IPS DF 4.7 (cell line): ENCODE data around the gene TTC27.
A peak's percentile ranks its signal among the peaks of the same experiment; 100 is the strongest.
"Not testable (repeated sequence)": the region's sequence is repeated elsewhere in the genome, so short reads cannot be mapped to it uniquely, and the experiment has no call there.

ENCODE experiments used
- DNase-seq: peaks from one replicate; pipeline ENCODE4 v3.0.0-alpha.2; 2013; ENCODE audit warnings: low spot score; ENCODE audit errors: extremely low read depth

The TTC27 gene

DNA sequence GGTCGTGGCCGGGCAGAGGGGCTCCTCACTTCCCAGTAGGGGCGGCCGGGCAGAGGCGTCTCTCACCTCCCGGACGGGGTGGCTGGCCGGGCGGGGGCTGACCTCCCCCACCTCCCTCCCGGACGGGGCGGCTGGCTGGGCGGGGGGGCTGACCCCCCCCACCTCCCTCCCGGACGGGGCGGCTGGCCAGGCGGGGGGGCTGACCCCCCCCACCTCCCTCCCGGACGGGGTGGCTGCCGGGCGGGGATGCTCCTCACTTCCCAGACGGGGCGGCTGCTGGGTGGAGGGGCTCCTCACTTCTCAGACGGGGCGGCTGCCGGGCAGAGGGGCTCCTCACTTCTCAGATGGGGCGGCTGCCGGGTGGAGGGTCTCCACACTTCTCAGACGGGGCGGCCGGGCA lies 126.8 kb downstream of the TTC27 start:
- not testable (repeated sequence) for DNase-seq

DNA sequence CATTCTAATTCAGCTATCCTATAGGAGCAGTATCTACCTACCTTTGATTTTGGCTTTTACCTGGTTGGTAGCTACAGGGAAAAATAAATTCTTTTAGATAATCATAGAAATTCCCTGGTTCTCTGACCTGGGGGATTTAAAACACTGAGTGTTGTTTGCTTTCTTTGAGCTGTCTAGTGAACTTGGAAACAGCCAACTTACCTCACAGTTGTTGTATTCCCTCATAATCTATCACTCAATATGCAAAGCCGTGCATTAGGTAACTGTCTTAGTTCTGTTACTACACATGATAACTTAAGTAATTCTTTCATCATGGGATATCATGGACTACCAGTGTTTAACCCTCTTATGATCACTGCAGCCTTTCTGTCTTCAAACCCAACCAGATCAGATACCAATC lies 127.8 kb downstream of the TTC27 start:
- DNase-seq: no peak

DNA sequence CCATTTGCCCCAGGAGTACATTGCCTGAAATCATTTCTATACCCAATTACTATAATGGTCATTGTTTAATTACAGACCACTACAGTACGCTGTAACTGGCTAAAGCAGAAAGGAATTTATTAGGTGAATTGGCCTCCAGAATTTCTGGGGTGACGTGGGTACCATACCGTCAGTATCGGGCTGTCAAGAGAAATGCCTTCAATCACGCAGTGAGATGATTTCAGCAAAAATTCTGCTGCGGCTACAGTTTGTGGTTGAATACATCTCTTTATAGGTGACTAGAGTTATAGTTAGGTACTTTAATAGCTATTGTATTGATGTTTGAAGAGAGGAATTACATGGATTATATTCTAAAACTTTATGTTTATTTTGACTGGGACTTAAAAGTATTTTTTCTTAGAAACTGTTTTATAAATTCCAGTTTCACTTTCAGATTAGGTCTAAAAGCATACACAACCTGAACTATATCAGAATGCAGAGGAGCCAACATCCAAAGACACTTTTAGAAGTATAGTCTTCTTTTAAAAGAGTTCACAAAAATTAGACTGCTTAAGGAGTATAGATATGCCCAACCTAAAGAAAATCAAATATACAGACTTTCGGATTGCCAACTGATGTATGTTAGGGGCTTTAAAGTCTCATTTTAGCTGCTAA lies 128.4 kb downstream of the TTC27 start:
- no peak for DNase-seq

DNA sequence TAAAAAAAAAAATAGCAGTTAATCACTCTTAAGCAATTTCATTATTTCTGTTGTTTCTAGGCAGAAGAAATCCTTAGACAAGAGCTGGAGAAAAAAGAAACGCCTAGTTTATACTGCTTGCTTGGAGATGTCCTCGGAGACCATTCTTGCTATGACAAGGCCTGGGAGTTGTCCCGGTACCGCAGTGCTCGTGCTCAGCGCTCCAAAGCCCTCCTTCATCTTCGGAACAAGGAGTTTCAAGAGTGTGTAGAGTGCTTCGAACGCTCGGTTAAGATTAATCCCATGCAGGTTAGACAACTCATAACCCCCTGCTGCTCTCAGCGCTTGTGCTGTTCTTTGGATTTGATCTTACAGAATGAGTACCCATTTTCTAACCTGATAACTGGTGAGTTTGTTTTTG lies 130.4 kb downstream of the TTC27 start:
- DNase-seq: no peak

DNA sequence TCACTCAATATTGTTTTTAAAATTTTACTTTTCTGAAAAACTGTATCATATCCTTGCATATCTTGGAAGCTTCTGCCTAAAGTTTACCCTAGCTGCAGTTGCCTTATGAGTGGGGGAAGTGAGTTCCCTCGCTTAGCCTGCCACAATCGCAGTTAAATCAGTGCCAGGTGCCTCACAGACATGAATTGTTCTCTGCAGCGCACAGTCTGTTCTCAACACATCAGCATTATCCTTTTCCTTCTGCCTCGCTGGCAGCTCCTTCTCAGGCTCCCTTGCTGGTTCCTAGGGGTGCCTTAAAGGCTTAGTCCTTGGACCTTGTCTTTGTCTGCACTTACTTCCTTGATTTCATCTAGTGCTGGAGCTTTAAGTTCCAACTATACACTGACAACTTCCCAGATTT lies 132.8 kb downstream of the TTC27 start:
- no peak for DNase-seq

DNA sequence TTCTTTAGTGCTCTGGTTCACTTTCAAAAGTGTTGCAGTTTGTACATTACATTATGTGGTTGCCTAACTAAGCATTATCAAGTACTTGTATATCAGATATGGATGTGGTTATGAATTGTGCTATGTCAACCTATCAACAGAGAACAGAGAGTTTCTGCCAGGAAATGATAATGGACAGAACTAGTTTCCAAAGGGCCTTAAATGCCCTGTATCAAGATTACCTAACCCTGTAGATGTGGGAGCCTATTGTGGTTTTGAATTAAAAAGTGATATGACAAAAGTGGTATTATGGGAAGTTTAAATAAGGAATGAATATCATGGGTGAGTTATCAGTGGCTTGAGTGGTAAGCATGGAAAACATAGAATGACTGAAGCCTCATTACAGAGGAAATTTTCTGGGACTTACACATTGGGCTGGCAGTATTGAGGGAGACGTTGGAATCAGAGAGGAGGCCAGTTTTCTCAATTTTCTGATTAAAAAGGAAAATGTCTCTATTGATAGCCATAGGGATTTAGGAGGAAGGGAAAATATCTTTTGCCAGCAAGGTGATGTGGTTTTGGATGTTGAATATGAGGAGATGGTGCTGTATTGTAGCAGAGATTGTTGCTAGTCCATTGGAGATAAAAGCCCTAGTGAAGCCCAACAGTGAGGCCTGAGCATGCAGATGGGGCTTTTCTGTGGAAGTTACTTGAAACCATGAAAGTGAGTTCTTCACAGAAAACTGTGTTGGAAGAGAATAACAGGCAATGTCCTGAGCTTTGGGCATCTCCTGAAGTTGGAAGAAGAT lies 140.7 kb downstream of the TTC27 start:
- DNase-seq: no peak

DNA sequence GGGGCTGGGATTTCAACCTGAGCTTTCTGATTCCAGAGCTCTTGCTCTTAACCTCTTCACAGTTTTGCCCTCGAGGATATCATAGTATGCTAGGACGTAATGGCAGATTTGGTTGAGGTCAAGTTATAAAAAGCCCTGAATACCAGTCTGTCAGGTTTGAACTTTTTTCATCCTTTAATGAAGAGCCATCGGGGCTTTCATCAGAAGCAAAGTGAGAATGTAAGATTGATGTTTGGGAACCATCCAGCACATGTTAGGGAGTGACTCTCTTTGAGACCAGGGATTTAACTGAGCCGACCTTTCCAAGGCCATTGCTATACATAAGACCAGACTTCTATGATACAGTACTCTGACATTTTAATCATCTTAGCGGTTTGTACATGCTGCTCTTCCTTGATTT lies 142.5 kb downstream of the TTC27 start:
- DNase-seq: no peak

DNA sequence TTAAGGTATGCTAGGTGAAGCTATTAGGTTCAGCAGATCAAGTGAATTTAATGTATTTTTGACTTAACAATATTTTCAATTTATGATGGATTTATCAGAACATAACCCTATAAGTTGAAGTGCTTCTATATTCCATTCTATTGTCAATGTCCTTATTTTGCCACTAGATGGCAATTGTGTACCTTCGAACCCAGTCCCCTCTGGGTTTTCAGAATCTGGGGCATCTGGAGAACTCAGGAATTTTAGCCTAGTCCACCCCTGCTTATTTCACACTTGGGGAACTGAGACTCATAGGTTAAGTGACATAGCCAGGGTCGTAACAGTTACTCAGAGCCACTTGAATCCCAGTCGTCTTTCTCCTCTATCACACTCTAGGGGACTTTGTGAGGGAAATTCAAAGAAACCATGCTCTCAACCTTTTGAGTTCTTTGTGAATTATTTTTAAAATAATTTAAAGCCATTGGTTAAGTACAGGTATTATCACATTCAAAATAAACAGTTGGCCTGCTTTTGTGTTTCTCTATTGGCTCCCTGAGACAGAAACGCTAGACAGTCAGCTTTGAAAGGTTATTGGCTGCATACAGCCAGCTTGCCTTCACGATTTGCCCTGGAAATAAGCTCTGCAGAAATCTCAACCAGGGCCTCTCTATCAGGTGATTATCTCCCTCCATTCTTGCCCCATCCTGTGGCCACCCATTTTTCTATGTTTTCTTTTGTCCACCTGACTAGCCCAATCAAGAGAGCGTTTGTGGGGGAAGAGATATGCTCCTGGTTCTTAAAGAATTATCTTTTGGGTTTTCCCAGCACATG lies 145.0 kb downstream of the TTC27 start:
- peak; percentile 44 for DNase-seq

DNA sequence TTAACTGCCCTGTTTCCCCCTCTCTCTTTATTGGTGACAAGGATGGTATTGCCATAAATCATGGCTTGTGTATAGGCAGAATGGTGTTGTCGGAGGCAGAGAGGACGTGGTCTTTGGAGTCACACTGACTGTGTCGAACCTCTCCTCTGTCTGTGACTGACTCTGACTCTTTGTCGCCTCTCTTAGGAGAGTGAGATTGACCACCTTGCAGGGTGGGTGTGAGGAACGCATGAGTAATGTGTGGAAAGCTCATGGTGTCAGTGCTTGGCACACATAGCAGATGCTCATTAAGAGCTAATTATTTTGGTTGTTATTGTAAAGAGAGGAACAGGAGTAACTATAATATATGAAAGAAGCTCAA lies 145.6 kb downstream of the TTC27 start:
- no peak for DNase-seq

DNA sequence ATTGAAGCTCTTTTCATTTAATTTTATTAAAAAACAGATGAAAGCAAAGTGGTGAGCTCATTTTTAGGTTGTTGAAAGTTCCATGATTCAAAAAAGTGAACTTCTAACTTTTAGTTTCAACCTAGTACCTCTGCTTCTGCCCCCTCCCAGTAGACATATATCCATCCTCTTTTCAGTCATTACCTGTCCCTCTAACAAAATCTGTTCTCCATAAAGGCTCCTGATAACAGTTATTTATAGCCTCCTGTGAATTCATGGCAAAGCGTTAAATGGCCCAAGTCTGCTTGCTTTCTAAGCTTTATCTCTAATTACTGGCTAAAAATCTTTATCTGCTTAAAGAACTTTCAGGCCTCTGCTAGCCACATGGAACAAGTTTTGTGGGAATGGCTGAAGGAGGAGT lies 148.1 kb downstream of the TTC27 start:
- no peak for DNase-seq

DNA sequence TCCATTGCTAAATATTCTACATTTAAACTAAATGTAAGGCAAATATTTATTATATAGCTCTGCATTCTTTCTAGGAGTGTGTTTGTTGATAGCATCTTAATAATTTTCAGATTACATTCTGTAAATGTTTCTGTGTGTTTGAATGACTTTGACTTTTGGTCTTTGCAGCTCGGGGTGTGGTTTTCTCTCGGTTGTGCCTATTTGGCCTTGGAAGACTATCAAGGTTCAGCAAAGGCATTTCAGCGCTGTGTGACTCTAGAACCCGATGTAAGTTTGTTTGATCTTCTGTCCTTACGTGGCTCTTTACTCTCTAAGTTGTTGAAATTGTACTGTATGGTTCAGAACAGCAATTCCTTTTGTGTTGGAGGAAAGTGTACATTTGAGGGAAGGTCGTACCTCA lies 149.9 kb downstream of the TTC27 start:
- DNase-seq: no peak

DNA sequence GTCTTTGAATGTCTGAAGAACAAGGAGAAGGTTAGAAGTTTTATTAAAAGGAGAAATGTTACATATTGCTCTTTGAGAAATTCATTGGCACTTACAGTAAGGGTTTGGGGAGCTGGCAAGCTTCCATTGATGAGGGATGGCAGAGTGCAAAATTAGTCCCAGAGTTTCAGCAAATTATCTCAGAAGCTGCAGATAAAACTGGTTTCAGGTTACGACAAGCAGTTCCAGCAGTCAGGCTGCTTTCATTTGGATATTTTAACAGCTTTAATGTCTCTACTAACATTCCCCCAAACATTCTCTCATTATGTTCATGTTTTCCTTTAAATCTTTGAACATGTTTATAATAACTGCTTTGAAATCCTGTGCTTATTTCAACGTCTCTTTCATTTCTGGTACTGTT lies 153.1 kb downstream of the TTC27 start:
- DNase-seq: no peak

DNA sequence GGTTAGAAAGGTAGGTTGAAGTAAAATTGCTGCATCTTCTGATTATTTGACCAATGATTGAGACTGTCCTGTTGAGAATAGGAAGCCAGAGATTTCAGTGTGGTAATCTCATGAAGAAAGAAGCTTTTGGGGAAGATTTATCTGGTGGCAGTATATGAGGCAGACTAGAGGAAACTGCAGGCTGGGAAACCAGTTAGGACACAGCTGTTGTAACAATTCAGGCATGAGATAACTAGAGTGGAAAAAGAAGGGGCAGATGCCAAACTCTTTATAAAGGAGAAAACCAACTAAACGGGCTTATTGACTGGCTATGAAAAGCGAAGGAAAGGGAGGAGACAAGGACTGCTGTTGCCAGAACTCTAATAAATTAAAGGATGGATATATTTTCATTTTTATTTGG lies 155.6 kb downstream of the TTC27 start:
- DNase-seq: no peak

DNA sequence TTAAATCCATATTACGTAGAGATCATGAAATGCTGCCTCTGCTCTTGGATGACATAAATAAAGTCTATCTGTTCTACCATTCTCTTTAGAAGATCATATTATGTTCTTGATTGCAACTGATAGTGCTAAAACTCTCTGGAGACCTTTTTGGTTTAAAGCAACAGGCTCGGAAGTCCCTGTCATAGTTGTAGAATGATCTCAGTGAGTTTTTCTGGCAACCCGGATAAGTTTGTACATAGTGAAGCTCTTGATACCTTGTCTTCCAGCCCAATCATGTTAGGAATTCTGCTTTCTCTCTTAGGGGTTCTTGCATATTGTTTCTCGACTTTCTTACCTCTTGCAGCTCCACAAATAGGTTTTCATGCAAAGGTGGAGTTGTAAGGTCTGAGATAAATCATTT lies 156.1 kb downstream of the TTC27 start:
- no peak for DNase-seq

DNA sequence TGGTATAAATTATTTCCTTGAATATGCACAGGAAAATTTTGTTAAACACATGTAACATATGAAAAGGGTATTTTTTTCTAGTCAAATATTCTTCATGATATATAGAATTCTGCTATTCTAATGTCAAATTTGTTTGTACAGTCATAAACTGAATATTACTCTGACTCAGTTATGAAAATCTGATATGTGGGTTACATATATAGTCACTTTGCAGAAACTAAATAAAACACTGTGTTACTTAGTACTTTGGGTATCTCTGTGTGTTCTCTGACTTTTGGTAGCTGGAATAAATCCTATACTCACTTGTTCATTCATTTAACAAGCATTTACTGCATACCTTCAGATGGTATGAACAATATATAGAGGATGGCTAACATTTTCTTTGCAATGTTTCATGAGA lies 159.4 kb downstream of the TTC27 start:
- DNase-seq: no peak

DNA sequence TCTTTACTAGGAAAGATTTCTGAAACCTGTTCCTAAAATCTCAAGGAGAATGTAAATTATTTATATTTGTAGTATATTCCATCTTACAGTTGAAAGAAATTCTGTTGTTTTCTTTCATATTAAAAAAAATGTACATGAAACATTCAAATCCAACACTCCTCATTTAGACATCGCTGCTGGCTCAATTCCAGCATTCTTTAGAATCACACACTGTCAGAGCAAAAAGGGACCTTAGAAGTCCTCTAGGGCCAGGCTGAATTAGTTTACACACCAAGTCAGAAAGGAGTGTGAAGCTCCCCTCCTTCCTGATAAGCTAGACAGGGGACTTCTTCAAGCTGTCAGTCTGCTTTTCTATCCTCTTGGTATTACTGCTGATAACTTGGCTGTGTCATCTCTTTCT lies 160.3 kb downstream of the TTC27 start:
- no peak for DNase-seq

DNA sequence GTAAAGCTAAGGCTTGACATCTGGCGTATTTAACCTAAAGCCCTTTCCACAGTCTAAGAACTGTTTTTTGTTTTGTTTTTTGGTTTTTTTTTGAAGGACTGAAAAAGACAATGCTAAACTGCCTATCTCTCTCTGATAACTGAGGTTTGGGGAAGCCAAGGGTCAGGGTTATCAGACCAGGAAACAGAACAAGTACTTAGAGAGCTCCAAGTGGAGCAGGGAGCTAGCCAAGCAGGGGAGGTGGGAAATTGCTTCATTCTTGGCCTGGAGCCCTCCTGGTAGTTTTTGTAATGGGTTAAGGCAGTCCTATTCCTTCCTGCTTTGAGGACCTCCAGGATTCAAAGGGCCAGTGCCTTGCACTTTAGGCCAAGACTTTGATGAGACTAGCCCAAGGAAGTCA lies 164.6 kb downstream of the TTC27 start:
- no peak for DNase-seq

DNA sequence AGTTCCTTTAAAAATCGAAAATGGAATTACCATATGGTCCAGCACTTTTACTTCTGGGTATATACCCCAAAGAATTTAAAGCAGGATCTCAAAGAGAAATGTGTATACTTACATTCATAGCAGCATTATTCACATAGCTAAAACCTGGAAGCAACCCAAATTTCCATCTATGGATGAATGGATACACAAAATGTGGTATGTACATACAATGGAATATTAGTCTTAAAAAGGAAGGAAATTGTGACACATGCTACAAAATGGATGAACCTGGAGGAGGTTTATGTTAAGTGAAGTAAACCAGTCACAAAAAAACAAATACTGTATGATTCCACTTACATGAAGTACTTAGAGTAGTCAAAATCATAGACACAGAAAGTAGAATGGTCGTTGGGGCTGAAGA lies 171.0 kb downstream of the TTC27 start:
- no peak for DNase-seq

DNA sequence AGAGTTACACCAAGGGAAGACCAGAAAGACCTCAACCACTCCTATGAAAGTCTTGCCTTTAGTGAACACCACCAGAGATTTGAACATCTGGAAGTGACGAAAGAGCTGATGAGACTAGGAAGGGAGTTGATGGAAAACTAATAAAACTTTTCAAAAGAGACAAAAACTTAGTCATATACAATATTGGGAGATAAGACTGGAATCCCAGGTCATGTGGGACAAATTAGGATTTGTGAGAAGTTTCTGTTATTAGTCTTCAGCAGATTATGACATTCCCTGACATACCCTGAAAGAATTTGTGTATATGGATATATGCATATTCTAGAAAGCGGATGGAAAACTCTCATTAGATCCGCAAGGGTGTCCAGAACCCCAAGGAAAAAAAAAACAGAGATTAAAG lies 173.9 kb downstream of the TTC27 start:
- no peak for DNase-seq

DNA sequence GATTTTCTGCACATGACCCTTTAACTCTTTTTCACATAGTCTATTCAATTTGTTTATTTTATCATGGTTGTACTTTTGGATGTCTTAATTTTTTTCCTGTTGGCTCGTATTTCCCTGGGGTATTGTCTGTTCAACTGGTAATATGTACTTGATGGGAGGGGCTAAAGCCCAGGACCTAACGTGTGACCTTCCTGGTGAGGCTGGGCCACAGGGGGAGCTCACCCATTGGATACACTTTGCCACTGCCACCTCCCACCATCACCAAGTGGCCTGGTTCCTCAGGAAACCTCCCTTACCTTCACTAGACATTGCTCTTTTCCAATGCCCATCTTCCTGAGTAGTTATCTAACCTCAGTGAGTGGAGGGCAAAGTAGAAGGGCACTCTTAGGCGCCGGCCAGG lies 175.0 kb downstream of the TTC27 start:
- DNase-seq: no peak

DNA sequence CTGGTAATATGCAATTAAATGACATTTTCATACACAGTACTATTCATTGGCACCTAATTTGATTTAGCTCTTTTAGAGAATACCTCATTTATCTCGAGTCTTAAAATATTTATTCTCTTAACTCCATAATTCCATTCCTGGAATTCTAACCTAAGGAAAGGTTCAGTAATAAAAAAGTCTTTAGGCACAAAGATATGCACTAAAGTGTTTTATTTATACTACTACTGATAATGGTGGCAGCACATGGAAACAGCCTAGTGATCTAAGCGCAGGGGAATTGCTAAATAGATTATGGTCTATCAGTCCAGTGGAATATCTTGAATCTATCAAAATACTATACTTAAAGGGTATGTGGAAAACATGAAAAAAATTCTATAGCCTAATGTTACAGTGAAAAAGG lies 176.4 kb downstream of the TTC27 start:
- DNase-seq: no peak
